CD14-positive monocyte (primary cell): ENCODE results near the gene CLCNKA. TPM values are rescaled to one million over a fixed set of nuclear protein-coding genes. Genes with fewer than 3 reads are reported as not detected.
A peak's percentile ranks its signal among the peaks of the same experiment; 100 is the strongest.

Source experiments
- DNase-seq, 3 donors: peaks; one replicate each; pipeline ENCODE4 v3.0.0-alpha.2; 2011 to 2022
- H2AFZ ChIP-seq: 2 replicates; pipeline ENCODE4 v1.6.0; 2012; ENCODE audit warnings: mild to moderate bottlenecking, low read depth, low read length, inconsistent platforms; ENCODE audit not compliant: insufficient read depth, poor library complexity, severe bottlenecking
- H3K27ac ChIP-seq, 2 donors: 1 replicate in 1 of 2; 2 replicates in 1 of 2; pipeline ENCODE4 v1.5.1; 2012 to 2013; ENCODE audit warnings: low read length in 2 of 2, control low read depth in 1 of 2, inconsistent platforms in 1 of 2, low read depth in 1 of 2, mild to moderate bottlenecking in 1 of 2
- H3K27me3 ChIP-seq, 2 donors: one replicate each; pipeline versions ENCODE4 v1.6.0 to v1.6.1; 2011 to 2013; ENCODE audit warnings: low read length in 2 of 2; ENCODE audit not compliant: control insufficient read depth in 2 of 2, insufficient read depth in 2 of 2
- H3K36me3 ChIP-seq, 2 donors: replicated peaks in 1 of 2; 1 replicate in 1 of 2; 2 replicates in 1 of 2; pipeline versions ENCODE4 v1.5.1 to v1.6.1; 2012 to 2013; ENCODE audit warnings: low read length in 2 of 2, control low read depth in 1 of 2, inconsistent platforms in 1 of 2, mild to moderate bottlenecking in 1 of 2; ENCODE audit not compliant: insufficient read depth in 2 of 2, control insufficient read depth in 1 of 2
- H3K4me1 ChIP-seq, 2 donors: 1 replicate in 1 of 2; 2 replicates in 1 of 2; pipeline versions ENCODE4 v1.5.1 to v1.6.1; 2012 to 2013; ENCODE audit warnings: low read length in 2 of 2, control low read depth in 1 of 2, inconsistent platforms in 1 of 2, mild to moderate bottlenecking in 1 of 2, moderate library complexity in 1 of 2; ENCODE audit not compliant: insufficient read depth in 2 of 2, control insufficient read depth in 1 of 2
- H3K4me2 ChIP-seq: replicated peaks from 2 replicates; pipeline ENCODE3; 2012; ENCODE audit warnings: low read length, moderate library complexity, mild to moderate bottlenecking; ENCODE audit not compliant: poor library complexity, severe bottlenecking; ENCODE audit errors: extremely low read depth
- H3K4me3 ChIP-seq, 3 experiments: fragments of 200-600 bp in 1 of 3; sonication (generic) in 1 of 3; replicated peaks in 1 of 3; 1 replicate in 2 of 3; 2 replicates in 1 of 3; pipeline ENCODE4 v1.5.1; 2011 to 2013; ENCODE audit warnings: low read length in 3 of 3, mild to moderate bottlenecking in 3 of 3, control low read depth in 2 of 3, low read depth in 2 of 3, inconsistent platforms in 1 of 3, moderate library complexity in 1 of 3
- H3K79me2 ChIP-seq: 2 replicates; pipeline ENCODE4 v1.6.0; 2012; ENCODE audit warnings: mild to moderate bottlenecking, control low read depth, inconsistent platforms, low read length, moderate library complexity; ENCODE audit not compliant: insufficient read depth
- H3K9ac ChIP-seq: 2 replicates; pipeline ENCODE4 v1.6.0; 2017; ENCODE audit warnings: low read length, mild to moderate bottlenecking; ENCODE audit not compliant: insufficient read depth, poor library complexity, severe bottlenecking
- H3K9me3 ChIP-seq, 2 donors: replicated peaks in 1 of 2; 1 replicate in 1 of 2; 2 replicates in 1 of 2; pipeline versions ENCODE4 v1.5.1 to v1.6.1; 2012 to 2013; ENCODE audit warnings: low read length in 2 of 2, control low read depth in 1 of 2; ENCODE audit not compliant: control insufficient read depth in 1 of 2, insufficient read depth in 1 of 2
- H4K20me1 ChIP-seq: 2 replicates; pipeline ENCODE4 v1.6.0; 2012; ENCODE audit warnings: mild to moderate bottlenecking, low read length, control low read depth, moderate library complexity; ENCODE audit not compliant: insufficient read depth
- H3K27ac Mint-ChIP-seq, 7 donors: one replicate each; pipeline ENCODE4 v1.8.0; 2020; ENCODE audit warnings: mild to moderate bottlenecking in 7 of 7, mixed read lengths in 7 of 7, moderate library complexity in 6 of 7, inconsistent platforms in 2 of 7
- H3K27me3 Mint-ChIP-seq, 3 donors: one replicate each; pipeline ENCODE4 v1.8.0; 2021 to 2022; ENCODE audit warnings: low read depth in 3 of 3, mild to moderate bottlenecking in 3 of 3, mixed read lengths in 3 of 3, moderate library complexity in 3 of 3, inconsistent platforms in 1 of 3
- H3K36me3 Mint-ChIP-seq, 2 donors: one replicate each; pipeline ENCODE4 v1.8.0; 2020; ENCODE audit warnings: mixed read lengths in 2 of 2, inconsistent platforms in 1 of 2, mild to moderate bottlenecking in 1 of 2
- H3K4me1 Mint-ChIP-seq: one replicate; pipeline ENCODE4 v1.8.0; 2020; ENCODE audit warnings: mild to moderate bottlenecking, mixed read lengths
- H3K4me3 Mint-ChIP-seq, 2 donors: one replicate each; pipeline ENCODE4 v1.8.0; 2020; ENCODE audit warnings: mild to moderate bottlenecking in 2 of 2, mixed read lengths in 2 of 2, moderate library complexity in 1 of 2
- H3K9me3 Mint-ChIP-seq, 7 donors: one replicate each; pipeline ENCODE4 v1.8.0; 2020 to 2022; ENCODE audit warnings: mixed read lengths in 7 of 7, mild to moderate bottlenecking in 6 of 7, moderate library complexity in 6 of 7, inconsistent platforms in 2 of 7
- WGBS: methylation state at CpG from one replicate; pipeline ENCODE4 v1.1.5; 2013; ENCODE audit warnings: missing lambda C conversion rate; ENCODE audit not compliant: insufficient coverage; 5-methylcytosine and 5-hydroxymethylcytosine counted together
- intact Hi-C, 2 donors: fragments of 100-400 bp; cut with micrococcal nuclease; formaldehyde crosslinking; loops; one replicate each; pipeline versions ENCODE4 v1.15.0 to v1.15.1; 2023
- polyA plus RNA-seq, 3 donors: library from polyadenylated mRNA; depleted of rRNA in 1 of 3; unstranded in 2 of 3; stranded (reverse) in 1 of 3; fragments of 300-500 nt in 2 of 3; fragments of >200 nt in 1 of 3; fragmentation: Illumina TruSeq in 2 of 3; gene quantifications; 1 replicate in 2 of 3; 2 replicates in 1 of 3; pipeline ENCODE4 v1.2.3, GENCODE V29; 2012 to 2021
- TF ChIP-seq, protein P1 (sequence below): fragments of 200-600 bp; IDR thresholded peaks from one replicate; pipeline ENCODE4 v1.8.0; 2022; ENCODE audit warnings: antibody characterized with exemption, mild to moderate bottlenecking

The CLCNKA gene
- polyA plus RNA-seq, 3 donors = 0.07 TPM; not detected in 2

- no peaks in the 10 kb centered on the region for H3K9me3 ChIP-seq
- intact Hi-C loops = loop anchor here (5.0 to 10.0 kb wide), 2 partner anchors 161 to 163 kb away; no protein-coding TSS in a partner anchor
- no peak overlapping the region for H3K4me3 ChIP-seq
- TF ChIP-seq, protein P1, sequence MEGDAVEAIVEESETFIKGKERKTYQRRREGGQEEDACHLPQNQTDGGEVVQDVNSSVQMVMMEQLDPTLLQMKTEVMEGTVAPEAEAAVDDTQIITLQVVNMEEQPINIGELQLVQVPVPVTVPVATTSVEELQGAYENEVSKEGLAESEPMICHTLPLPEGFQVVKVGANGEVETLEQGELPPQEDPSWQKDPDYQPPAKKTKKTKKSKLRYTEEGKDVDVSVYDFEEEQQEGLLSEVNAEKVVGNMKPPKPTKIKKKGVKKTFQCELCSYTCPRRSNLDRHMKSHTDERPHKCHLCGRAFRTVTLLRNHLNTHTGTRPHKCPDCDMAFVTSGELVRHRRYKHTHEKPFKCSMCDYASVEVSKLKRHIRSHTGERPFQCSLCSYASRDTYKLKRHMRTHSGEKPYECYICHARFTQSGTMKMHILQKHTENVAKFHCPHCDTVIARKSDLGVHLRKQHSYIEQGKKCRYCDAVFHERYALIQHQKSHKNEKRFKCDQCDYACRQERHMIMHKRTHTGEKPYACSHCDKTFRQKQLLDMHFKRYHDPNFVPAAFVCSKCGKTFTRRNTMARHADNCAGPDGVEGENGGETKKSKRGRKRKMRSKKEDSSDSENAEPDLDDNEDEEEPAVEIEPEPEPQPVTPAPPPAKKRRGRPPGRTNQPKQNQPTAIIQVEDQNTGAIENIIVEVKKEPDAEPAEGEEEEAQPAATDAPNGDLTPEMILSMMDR = no peak
- no peaks in the 10 kb centered on the region for H3K36me3 ChIP-seq
- no peaks in the 10 kb centered on the region for H3K9me3 Mint-ChIP-seq
- H4K20me1 ChIP-seq = no peaks in the 10 kb centered on the region
- H3K4me2 ChIP-seq = no peak overlapping the region
- H3K9ac ChIP-seq = no peak overlapping the region
- peak overlapping the region in 1 of 7 donors; percentile 41 for H3K27ac Mint-ChIP-seq
- H2AFZ ChIP-seq = no peak overlapping the region
- whole genome bisulfite sequencing = 90% methylated on average over 9 of the region's 9 CpGs
- no peaks in the 10 kb centered on the region for H3K27me3 ChIP-seq
- no peak overlapping the region for H3K4me3 Mint-ChIP-seq
- H3K79me2 ChIP-seq = no peaks in the 10 kb centered on the region
- DNase-seq = no peak
- peaks cover 4% of the 10 kb centered on the region in 2 donors for H3K4me1 ChIP-seq
- no peak overlapping the region for H3K27ac ChIP-seq
- peaks cover 1 to 5% (median 2%) of the 10 kb centered on the region in 3 donors for H3K27me3 Mint-ChIP-seq
- no peaks in the 10 kb centered on the region for H3K36me3 Mint-ChIP-seq
- peaks cover 9% of the 10 kb centered on the region for H3K4me1 Mint-ChIP-seq
These were observed 59.8 kb downstream of the CLCNKA start for GRCh38 chr1:16081636-16082035.

DNA sequence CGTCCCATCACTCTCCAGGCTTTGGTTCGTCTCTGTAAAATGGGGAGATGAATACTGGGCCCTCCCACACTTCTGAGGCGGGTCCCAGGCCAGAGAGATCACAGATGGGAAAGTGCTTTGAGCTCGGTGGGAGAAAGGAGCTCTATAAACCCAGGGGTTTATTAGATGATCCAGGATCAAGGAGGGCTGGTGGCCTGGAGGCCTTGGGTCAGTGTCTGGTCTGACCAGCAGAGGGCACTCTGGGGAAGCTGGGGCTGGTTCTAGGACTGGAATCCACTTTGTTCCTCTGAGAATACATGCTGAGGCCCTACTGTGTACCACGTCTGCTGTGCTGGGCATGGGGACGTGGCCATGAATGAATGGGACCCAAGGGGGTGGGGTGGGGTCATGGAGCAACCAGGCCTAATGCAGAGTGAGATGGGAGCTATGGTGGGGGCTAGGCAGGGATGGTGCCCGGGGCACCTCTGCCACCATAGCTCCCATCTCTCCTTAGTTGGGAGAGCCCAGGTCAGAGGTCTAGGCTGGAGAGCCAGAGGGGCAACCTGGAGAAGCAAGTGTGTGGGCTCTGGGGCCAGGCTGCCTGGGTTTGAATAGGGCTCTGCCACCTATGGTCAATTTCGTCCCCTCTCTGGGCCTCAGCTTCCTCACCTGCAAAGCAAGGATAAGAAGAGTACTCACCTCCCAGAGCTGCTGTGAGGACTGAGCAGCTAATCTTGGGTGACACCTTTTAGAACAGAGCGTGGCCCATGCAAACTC, 60.6 kb downstream of the CLCNKA start:
- WGBS = 67% methylated on average over 4 of the region's 9 CpGs
- H3K9me3 ChIP-seq = no peaks in the 10 kb centered on the region
- no peak overlapping the region for H3K4me3 ChIP-seq
- intact Hi-C loops = loop anchor here (5.0 to 10.0 kb wide), 2 partner anchors 160 to 162 kb away; no protein-coding TSS in a partner anchor
- H3K27ac Mint-ChIP-seq = no peak overlapping the region
- H3K36me3 ChIP-seq = no peaks in the 10 kb centered on the region
- H3K9ac ChIP-seq = no peak overlapping the region
- peaks cover 9% of the 10 kb centered on the region for H3K4me1 Mint-ChIP-seq
- no peak overlapping the region for H3K4me2 ChIP-seq
- H3K4me1 ChIP-seq = peaks cover 4% of the 10 kb centered on the region in 2 donors
- no peaks in the 10 kb centered on the region for H4K20me1 ChIP-seq
- no peak overlapping the region for H3K27ac ChIP-seq
- no peak overlapping the region for H3K4me3 Mint-ChIP-seq
- H3K27me3 Mint-ChIP-seq = peaks cover 1 to 2% (median 1%) of the 10 kb centered on the region in 3 donors
- H3K36me3 Mint-ChIP-seq = no peaks in the 10 kb centered on the region
- H3K27me3 ChIP-seq = no peaks in the 10 kb centered on the region
- H3K79me2 ChIP-seq = no peaks in the 10 kb centered on the region
- no peaks in the 10 kb centered on the region for H3K9me3 Mint-ChIP-seq
- TF ChIP-seq, protein P1 = peak; percentile 80
- DNase-seq = peak; percentile 27 to 54 (median 46)
- H2AFZ ChIP-seq = no peak overlapping the region
